Posterior vena cava (tissue), 2 donors: Measurements from ENCODE around the gene EN2. TPM values are rescaled to one million over a fixed set of nuclear protein-coding genes. Genes with fewer than 3 reads are reported as not detected.
"Not testable (repeated sequence)": the region's sequence is repeated elsewhere in the genome, so short reads cannot be mapped to it uniquely, and the experiment has no call there.

Experiments used
- DNase-seq: peaks from one replicate; pipeline ENCODE4 v3.0.0-alpha.2; 2020; ENCODE audit warnings: low spot score
- intact Hi-C, 2 donors: fragments of 100-400 bp; cut with DNase I; formaldehyde crosslinking; loops; one replicate each; pipeline versions ENCODE4 v1.14.1 to v1.14.2; 2022 to 2023
- total RNA-seq, 2 donors: library from RNA; stranded (reverse); fragmentation: NEBNext Ultra II Directional; extraction: Animal tissue kit (Norgen Biotek cat#: 25700); gene quantifications; one replicate each; pipeline ENCODE4 v1.2.1, GENCODE V29; 2021
- donor health status: DM: yes; HTN: yes; CAD: no.
- donor health status: DM: yes; HTN: yes; CAD: no.

Gene EN2
- total RNA-seq, 2 donors from 2014 or later, result 0.14 to 0.19 TPM

GRCh38 chr7:155424301-155425010 lies 33.5 kb upstream of the EN2 start:
- DNase-seq, result peak; percentile 54
- intact Hi-C loops, result no loop called here

DNA sequence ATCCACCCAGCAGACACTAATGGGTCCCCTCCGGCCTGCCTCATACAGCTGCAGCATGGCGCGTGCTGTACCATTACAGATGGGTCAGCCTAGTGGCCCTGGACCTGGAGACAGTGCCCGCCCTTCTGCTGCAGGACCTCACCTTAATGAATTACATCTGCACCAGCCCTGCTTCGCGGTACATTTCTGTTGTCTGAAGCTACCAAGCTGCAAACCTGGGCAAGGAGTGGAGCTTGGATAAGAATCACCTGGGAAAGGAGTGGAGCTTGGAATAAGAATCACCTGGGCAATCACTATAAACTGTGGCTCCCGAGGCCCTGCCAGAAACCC lies 33.0 kb upstream of the EN2 start:
- DNase-seq, result peak; percentile 53
- intact Hi-C loops, result no loop called here

DNA sequence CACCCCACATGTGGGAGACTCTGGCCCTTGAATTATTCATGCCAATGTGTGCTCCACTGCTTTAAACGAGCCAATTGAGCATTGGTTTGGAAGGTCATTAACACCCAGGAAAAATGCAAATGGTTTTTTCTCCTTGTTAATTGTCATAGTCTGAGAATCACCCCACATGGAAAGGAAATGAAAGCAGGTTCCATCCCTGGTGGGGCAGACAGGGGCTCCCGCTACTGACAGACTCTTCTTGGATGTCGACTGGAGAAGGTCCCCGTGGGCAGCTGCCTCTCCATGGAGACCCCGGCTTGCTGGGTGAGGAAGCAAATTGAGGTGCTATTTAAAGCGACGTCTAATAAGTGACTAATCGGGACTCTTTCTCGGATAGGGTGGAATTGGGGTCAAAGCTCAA lies 32.0 kb upstream of the EN2 start:
- intact Hi-C loops, result no loop called here
- DNase-seq, result no peak

DNA sequence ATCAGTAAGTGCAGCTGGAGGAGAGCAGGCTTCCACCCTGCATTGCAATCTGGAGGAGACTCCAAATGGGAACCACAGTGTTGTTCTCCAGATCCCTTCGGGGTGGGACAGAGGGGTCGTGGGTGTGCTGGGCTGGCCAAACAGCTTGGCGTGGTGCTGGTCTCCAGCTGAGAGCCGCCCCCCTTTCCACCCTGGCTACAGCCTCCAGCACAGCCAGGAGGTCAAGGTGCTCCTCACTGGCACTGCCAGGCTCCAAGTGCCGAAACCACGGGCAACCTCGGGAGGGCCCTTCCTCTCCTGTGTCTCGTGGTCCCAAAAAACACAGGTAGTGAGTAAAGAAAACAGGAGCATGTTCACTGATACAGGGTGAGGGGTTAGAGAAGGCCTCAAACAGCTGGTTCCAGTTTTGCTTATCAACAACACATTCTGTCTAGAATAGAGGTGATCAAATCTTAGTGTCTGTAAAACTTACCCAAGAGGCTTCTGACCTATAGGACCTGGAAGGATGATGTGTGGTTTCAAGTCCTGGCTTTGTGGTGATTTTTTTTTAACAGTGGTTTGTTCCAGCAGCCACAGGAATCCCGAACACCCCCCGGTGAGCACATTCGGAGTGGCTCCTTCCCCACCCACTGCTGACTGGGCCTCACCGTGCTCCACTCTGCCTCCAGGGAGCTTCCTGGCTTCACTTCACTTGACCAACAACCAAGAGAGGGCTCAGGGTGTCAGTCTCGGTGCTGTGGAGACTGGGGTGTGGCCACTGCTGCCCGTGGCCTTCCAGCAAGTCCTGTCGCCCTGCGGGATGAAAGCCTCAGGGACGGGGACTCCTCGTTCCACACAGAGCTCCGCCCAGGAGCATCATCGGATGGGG lies 31.2 kb upstream of the EN2 start:
- peak; percentile 63 for DNase-seq
- intact Hi-C loops, result no loop called here

DNA sequence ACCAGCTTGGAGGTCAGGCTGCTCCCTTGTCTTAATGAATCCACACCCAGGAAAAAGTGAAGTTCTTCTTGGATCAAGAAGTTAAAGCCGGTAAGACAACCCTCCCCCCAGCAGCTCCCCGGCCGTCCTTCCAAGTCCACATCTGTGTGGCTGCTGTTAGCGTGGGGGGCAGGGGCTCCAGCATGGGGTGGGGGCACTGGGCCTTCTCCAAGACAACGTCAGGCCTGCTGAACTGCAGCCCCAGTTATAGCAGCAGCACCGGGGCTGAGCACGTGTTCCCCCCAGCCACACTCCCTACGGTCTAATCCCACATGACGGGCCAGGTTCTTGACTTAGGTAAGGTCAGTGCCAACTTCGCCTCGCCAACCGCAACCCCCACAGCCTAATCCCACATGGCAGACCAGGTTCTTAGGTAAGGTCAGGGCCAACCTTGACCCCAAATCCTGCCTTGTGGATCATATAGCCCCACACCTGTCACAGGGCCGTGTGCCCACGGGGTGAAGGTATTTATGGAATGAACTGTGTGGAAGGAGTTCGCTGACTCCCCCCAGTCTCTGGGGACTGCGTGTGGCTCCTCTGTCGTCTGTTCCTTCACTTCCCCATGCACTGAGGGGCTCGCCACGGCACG lies 30.4 kb upstream of the EN2 start:
- DNase-seq, result peak; percentile 70
- intact Hi-C loops, result no loop called here

GRCh38 chr7:155428171-155428834 lies 29.6 kb upstream of the EN2 start:
- intact Hi-C loops, result no loop called here

GRCh38 chr7:155429651-155430050 lies 28.3 kb upstream of the EN2 start:
- peak; percentile 60 for DNase-seq
- intact Hi-C loops, result no loop called here

More at GRCh38 chr7:155428171-155428834, 29.6 kb upstream of the EN2 start:
- peak; percentile 36 for DNase-seq

DNA sequence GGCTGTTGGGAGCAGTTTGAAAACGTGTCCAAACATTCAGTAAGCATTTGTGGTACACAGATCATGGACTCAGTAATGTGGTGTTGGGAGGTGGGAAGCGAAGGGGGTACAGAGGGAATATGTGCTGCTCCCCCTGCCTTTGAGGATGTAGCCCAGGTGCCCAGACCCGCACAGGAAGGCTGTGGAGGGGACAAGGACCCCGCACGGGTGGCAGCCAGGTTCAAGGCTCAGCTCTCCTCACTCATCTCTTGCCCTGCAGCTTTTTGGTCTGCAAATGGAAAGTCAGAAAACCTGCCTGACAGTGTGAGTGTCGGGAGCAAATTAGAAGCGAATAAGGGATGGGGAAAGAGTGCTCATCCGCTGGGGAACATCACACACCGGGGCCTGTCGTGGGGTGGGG lies 27.3 kb upstream of the EN2 start:
- DNase-seq, result peak; percentile 19
- intact Hi-C loops, result no loop called here

- intact Hi-C loops, result no loop called here
- peak; percentile 31 for DNase-seq
Measured at GRCh38 chr7:155431231-155431630, 26.7 kb upstream of the EN2 start.

- intact Hi-C loops, result no loop called here
- peak; percentile 54 for DNase-seq
Measured at GRCh38 chr7:155431711-155432110, 26.2 kb upstream of the EN2 start.

- peak; percentile 24 for DNase-seq
- intact Hi-C loops, result no loop called here
Measured at GRCh38 chr7:155435110-155435509, 22.8 kb upstream of the EN2 start.

DNA sequence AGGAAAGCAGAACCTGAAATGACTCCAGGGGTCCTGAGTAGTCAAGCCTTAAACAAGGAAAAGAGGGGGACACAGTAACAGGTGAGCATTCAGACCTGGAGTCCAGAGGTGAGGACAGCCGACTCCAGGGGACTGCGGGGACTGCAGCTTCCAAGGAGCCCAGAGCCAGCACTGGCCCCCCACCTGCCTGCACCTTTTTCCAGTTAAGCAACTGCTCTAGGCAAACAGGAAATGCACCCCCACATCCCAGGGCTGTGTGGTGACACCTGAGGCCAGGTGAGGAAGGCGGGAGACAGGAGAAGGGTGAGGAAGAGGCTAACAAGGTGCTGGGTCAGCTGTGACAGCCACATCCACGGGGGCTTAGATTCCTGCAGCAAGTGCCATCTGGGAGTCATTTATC lies 20.1 kb upstream of the EN2 start:
- DNase-seq, result peak; percentile 6
- intact Hi-C loops, result no loop called here

DNA sequence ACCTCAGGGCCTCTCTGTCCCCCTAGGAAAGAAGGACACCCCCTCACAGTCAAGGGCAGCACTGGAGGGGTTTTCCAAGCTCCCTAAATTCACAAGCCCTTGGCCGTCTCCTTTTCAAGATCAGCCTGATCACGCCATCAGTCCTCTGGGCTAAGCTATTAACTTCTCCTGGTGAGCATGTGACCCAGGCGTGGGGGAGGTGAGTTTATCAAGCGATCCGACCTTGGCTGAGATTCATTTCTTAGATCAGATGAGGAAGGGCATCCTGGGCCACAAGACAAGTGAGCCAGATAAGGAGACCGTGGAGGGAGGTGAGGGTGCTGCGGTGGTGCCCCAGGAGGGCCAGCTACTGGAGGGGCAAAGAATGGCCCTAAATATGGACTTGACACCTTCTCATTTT lies 19.2 kb upstream of the EN2 start:
- intact Hi-C loops, result no loop called here
- DNase-seq, result peak; percentile 57

GRCh38 chr7:155439311-155440017 lies 18.5 kb upstream of the EN2 start:
- intact Hi-C loops, result no loop called here
- peak; percentile 70 for DNase-seq

DNA sequence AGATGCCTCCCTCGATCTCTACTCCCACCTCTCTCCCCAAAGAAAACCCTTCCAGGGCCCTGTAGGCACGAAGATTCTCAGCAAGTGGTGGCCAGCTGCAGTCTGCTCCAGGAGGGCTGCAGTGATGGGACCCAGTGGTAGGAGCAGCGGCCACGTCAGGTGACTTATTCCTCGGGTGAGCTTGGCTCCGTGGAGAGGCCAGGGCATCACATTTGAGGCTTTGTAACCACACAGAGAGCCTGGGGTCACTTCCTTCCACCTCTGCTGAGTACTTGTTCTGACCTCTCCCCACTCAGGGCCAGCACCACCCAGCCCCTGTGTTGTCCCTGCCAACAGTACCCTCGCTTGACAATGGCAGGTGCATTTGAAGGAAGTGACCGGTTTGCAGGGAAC lies 17.9 kb upstream of the EN2 start:
- intact Hi-C loops, result no loop called here
- peak; percentile 74 for DNase-seq

- intact Hi-C loops, result no loop called here
- DNase-seq, result peak; percentile 31
Measured at GRCh38 chr7:155441856-155442255, 16.1 kb upstream of the EN2 start.

DNA sequence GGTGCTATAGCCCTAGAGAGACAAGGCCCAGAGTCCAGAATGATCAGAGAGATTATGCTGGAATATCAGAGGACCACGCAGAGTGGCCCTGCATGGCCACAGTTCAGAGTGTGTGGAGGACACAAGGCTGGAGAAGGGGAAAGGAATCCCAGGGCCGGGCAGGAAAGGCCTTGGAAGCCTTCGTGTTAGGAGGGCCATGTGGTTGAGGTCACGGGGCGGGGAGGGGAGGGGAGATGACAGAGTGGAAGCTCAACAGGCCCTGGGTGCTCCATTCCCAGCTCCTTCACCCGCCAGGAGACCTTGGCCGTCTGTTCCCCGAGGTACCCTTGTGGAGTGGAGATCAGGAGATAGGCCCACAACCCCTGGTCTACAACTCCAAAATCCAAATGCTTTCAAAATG lies 13.2 kb upstream of the EN2 start:
- DNase-seq, result peak; percentile 68
- intact Hi-C loops, result no loop called here

DNA sequence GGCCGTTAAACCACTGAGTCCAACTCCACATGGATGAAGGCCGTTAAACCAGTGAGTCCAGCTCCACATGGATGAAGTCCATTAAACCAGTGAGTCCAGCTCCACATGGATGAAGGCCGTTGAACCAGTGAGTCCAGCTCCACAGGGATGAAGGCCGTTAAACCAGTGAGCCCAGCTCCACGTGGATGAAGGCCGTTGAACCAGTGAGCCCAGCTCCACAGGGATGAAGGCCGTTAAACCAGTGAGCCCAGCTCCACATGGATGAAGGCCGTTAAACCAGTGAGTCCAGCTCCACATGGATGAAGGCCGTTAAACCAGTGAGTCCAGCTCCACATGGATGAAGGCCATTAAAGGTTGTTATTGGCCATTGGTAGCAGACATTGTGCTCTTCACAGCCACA lies 12.3 kb upstream of the EN2 start:
- intact Hi-C loops, result not testable (repeated sequence)
- peak; percentile 4 for DNase-seq

GRCh38 chr7:155447603-155448002 lies 10.3 kb upstream of the EN2 start:
- DNase-seq, result peak; percentile 34
- intact Hi-C loops, result no loop called here
